GM21717 (cell line): ENCODE data around the gene TMTC2.

Source experiments
- ATAC-seq: cut with Tn5 transposase; IDR thresholded peaks from one replicate; pipeline ENCODE4 v1.9.1; 2021; ENCODE audit warnings: mild to moderate bottlenecking, moderate library complexity; ENCODE audit not compliant: unreplicated experiment

TMTC2 gene

GRCh38 chr12:82675246-82675645 is 11.5 kb upstream of the TMTC2 start:
- no peak for ATAC-seq

GRCh38 chr12:82682326-82682725 is 4.4 kb upstream of the TMTC2 start:
- ATAC-seq = no peak

GRCh38 chr12:82682851-82683261 is 3.9 kb upstream of the TMTC2 start:
- no peak for ATAC-seq

- ATAC-seq = peak; percentile 57
Measured at GRCh38 chr12:82685790-82686167, 927 bp upstream of the TMTC2 start.

- ATAC-seq = peak; percentile 49
Measured at GRCh38 chr12:82687021-82688011, 610 bp downstream of the TMTC2 start.

- ATAC-seq = no peak
Measured at GRCh38 chr12:82688035-82688501, 1.4 kb downstream of the TMTC2 start.

GRCh38 chr12:82688596-82688995 is 1.9 kb downstream of the TMTC2 start:
- no peak for ATAC-seq

GRCh38 chr12:82690006-82690405 is 3.3 kb downstream of the TMTC2 start:
- ATAC-seq = no peak

GRCh38 chr12:82691513-82691912 is 4.8 kb downstream of the TMTC2 start:
- ATAC-seq = no peak

- no peak for ATAC-seq
Measured at GRCh38 chr12:82694276-82694675, 7.6 kb downstream of the TMTC2 start.

GRCh38 chr12:82694970-82695369 is 8.3 kb downstream of the TMTC2 start:
- no peak for ATAC-seq

GRCh38 chr12:82695531-82695930 is 8.8 kb downstream of the TMTC2 start:
- ATAC-seq = no peak

GRCh38 chr12:82696543-82696942 is 9.8 kb downstream of the TMTC2 start:
- ATAC-seq = no peak

- no peak for ATAC-seq
Measured at GRCh38 chr12:82698708-82699564, 12.2 kb downstream of the TMTC2 start.

GRCh38 chr12:82705774-82706173 is 19.1 kb downstream of the TMTC2 start:
- ATAC-seq = no peak

- no peak for ATAC-seq
Measured at GRCh38 chr12:82708061-82708879, 21.6 kb downstream of the TMTC2 start.

GRCh38 chr12:82709794-82710355 is 23.2 kb downstream of the TMTC2 start:
- ATAC-seq = no peak

- no peak for ATAC-seq
Measured at GRCh38 chr12:82710741-82711140, 24.0 kb downstream of the TMTC2 start.

- no peak for ATAC-seq
Measured at GRCh38 chr12:82714427-82714826, 27.7 kb downstream of the TMTC2 start.

GRCh38 chr12:82721726-82722125 is 35.0 kb downstream of the TMTC2 start:
- ATAC-seq = no peak
